PC-9 (cell line): ENCODE measurements around the gene ZDHHC14. TPM values are rescaled to one million over a fixed set of nuclear protein-coding genes. Genes with fewer than 3 reads are reported as not detected.

Source experiments
- BruUV-seq: library from RNA; stranded (reverse); fragments of 400-500 nt; replicated peaks from 2 replicates; lab custom pipeline; 2021; lab: Mats Ljungman, UMichigan
- CTCF ChIA-PET: fragments of 300-600 bp; sonication (Branson Sonifier 250); formaldehyde crosslinking; loops from one replicate; lab custom pipeline; 2022; ENCODE audit warnings: antibody characterized with exemption; lab: Charles Lee
- POLR2A ChIA-PET: fragments of 300-600 bp; sonication (Branson Sonifier 250); formaldehyde crosslinking; loops from one replicate; lab custom pipeline; 2022; ENCODE audit warnings: antibody characterized with exemption; ENCODE audit not compliant: unreplicated experiment; lab: Charles Lee
- DNase-seq, 2 experiments: peaks; one replicate each; pipeline versions ENCODE4 v3.0.0 to v3.0.0-alpha.2; 2015 to 2022; ENCODE audit warnings: mixed read lengths in 1 of 2
- H2AFZ ChIP-seq: fragments of 200-600 bp; sonication (generic); 2 replicates; pipeline ENCODE4 v1.8.1; 2017; ENCODE audit warnings: antibody characterized with exemption
- H3F3A ChIP-seq: fragments of 200-600 bp; sonication (generic); 2 replicates; pipeline ENCODE4 v1.8.1; 2017; ENCODE audit warnings: antibody characterized with exemption, mild to moderate bottlenecking, low read depth; ENCODE audit not compliant: insufficient read depth
- H3K27ac ChIP-seq: fragments of 200-600 bp; sonication (generic); 2 replicates; pipeline ENCODE4 v1.6.1; 2016; ENCODE audit warnings: mixed run types
- H3K27me3 ChIP-seq: fragments of 200-600 bp; sonication (generic); 2 replicates; pipeline ENCODE4 v1.6.1; 2016; ENCODE audit warnings: low read depth, mixed run types; ENCODE audit not compliant: insufficient read depth
- H3K36me3 ChIP-seq: fragments of 200-600 bp; sonication (generic); 2 replicates; pipeline ENCODE4 v1.6.1; 2016; ENCODE audit warnings: low read depth, mixed run types
- H3K4me1 ChIP-seq: fragments of 200-600 bp; sonication (generic); replicated peaks from 2 replicates; pipeline ENCODE4 v1.6.1; 2016; ENCODE audit warnings: mixed run types; ENCODE audit not compliant: insufficient read depth
- H3K4me2 ChIP-seq: fragments of 200-600 bp; sonication (generic); 2 replicates; pipeline ENCODE4 v1.6.1; 2017; ENCODE audit warnings: mixed run types
- H3K4me3 ChIP-seq: fragments of 200-600 bp; sonication (generic); 2 replicates; pipeline ENCODE4 v1.6.1; 2016; ENCODE audit warnings: mixed run types
- H3K79me2 ChIP-seq: fragments of 200-600 bp; sonication (generic); 2 replicates; pipeline ENCODE4 v1.6.1; 2017; ENCODE audit warnings: low read depth, mixed run types
- H3K9me2 ChIP-seq: fragments of 200-600 bp; sonication (generic); 2 replicates; pipeline ENCODE4 v1.8.1; 2017; ENCODE audit warnings: mild to moderate bottlenecking; ENCODE audit not compliant: insufficient read depth
- H3K9me3 ChIP-seq: fragments of 200-600 bp; sonication (generic); 2 replicates; pipeline ENCODE4 v1.8.1; 2016; ENCODE audit warnings: low read depth; ENCODE audit not compliant: insufficient read depth
- H4K20me1 ChIP-seq: fragments of 200-600 bp; sonication (generic); 2 replicates; pipeline ENCODE4 v1.8.1; 2017; ENCODE audit not compliant: insufficient read depth
- CTCF ChIP-seq: fragments of 200-600 bp; sonication (generic); conservative IDR thresholded peaks from 2 replicates; pipeline ENCODE4 v1.6.1; 2017; ENCODE audit warnings: mixed run types, antibody characterized with exemption, mild to moderate bottlenecking, moderate library complexity
- EZH2 ChIP-seq: fragments of 200-600 bp; sonication (generic); IDR thresholded peaks from 2 replicates; pipeline ENCODE4 v1.8.0; 2017; ENCODE audit warnings: antibody characterized with exemption, low read depth
- intact Hi-C: fragments of 100-400 bp; cut with micrococcal nuclease; formaldehyde crosslinking; loops from one replicate; pipeline ENCODE4 v1.10.0; 2022; ENCODE audit not compliant: unreplicated experiment
- total RNA-seq: library from RNA; stranded (reverse); gene quantifications from 2 replicates; pipeline ENCODE4 v1.2.3, GENCODE V29; 2021

Gene ZDHHC14
- total RNA-seq, 1 experiment from 2014 or later: 5.6 TPM

GRCh38 chr6:157453131-157453530 is 72.1 kb downstream of the ZDHHC14 start:
- intact Hi-C loops: no loop called here
- ChIA-PET POLR2A (no interaction called here), CTCF (no interaction called here)
- no peaks in the 10 kb centered on the region for H4K20me1 ChIP-seq
- H3K9me3 ChIP-seq: no peaks in the 10 kb centered on the region
- H3K36me3 ChIP-seq: no peaks in the 10 kb centered on the region
- H3K27me3 ChIP-seq: no peaks in the 10 kb centered on the region
- no peaks in the 10 kb centered on the region for H3K79me2 ChIP-seq
- no peaks in the 10 kb centered on the region for H3F3A ChIP-seq
- H2AFZ ChIP-seq: no peak overlapping the region
- H3K4me1 ChIP-seq: no peaks in the 10 kb centered on the region
- no peak for TF ChIP-seq EZH2
- H3K4me2 ChIP-seq: no peak overlapping the region
- H3K27ac ChIP-seq: no peak overlapping the region
- H3K9me2 ChIP-seq: no peaks in the 10 kb centered on the region
- DNase-seq: no peak
- BruUV-seq: no TSS peak
- no peak overlapping the region for H3K4me3 ChIP-seq

GRCh38 chr6:157453978-157454377 is 73.0 kb downstream of the ZDHHC14 start:
- no peaks in the 10 kb centered on the region for H3K27me3 ChIP-seq
- H3K4me1 ChIP-seq: no peaks in the 10 kb centered on the region
- H4K20me1 ChIP-seq: no peaks in the 10 kb centered on the region
- no TSS peak for BruUV-seq
- intact Hi-C loops: no loop called here
- H3K9me2 ChIP-seq: no peaks in the 10 kb centered on the region
- no peak overlapping the region for H3K4me2 ChIP-seq
- no peak for TF ChIP-seq CTCF
- TF ChIP-seq EZH2: no peak
- POLR2A ChIA-PET: interaction anchor here (0.6 kb wide), 1 partner anchor 115 kb away, joined by 8 read pairs; no protein-coding TSS in a partner anchor
- no peak overlapping the region for H3K27ac ChIP-seq
- no peaks in the 10 kb centered on the region for H3K9me3 ChIP-seq
- no peaks in the 10 kb centered on the region for H3K79me2 ChIP-seq
- no peaks in the 10 kb centered on the region for H3K36me3 ChIP-seq
- no peak for DNase-seq
- no peaks in the 10 kb centered on the region for H3F3A ChIP-seq
- no peak overlapping the region for H3K4me3 ChIP-seq
- H2AFZ ChIP-seq: no peak overlapping the region
- CTCF ChIA-PET: no interaction called here

- no peaks in the 10 kb centered on the region for H3F3A ChIP-seq
- H3K36me3 ChIP-seq: no peaks in the 10 kb centered on the region
- H4K20me1 ChIP-seq: no peaks in the 10 kb centered on the region
- H3K9me3 ChIP-seq: no peaks in the 10 kb centered on the region
- intact Hi-C loops: no loop called here
- TF ChIP-seq EZH2: no peak
- TF ChIP-seq CTCF: no peak
- no peaks in the 10 kb centered on the region for H3K4me1 ChIP-seq
- H3K4me3 ChIP-seq: no peak overlapping the region
- no peak for DNase-seq
- H3K27me3 ChIP-seq: no peaks in the 10 kb centered on the region
- no peak overlapping the region for H3K4me2 ChIP-seq
- no TSS peak for BruUV-seq
- H3K27ac ChIP-seq: no peak overlapping the region
- no peaks in the 10 kb centered on the region for H3K79me2 ChIP-seq
- H2AFZ ChIP-seq: no peak overlapping the region
- ChIA-PET CTCF (no interaction called here), POLR2A (no interaction called here)
- H3K9me2 ChIP-seq: no peaks in the 10 kb centered on the region
These were observed 74.0 kb downstream of the ZDHHC14 start for GRCh38 chr6:157454762-157455714.
